DOHH2 (cell line): ENCODE measurements around the gene TLR4.

Source experiments
- H3F3A ChIP-seq: fragments of 200-600 bp; sonication (generic), shearing (Covaris generic); 2 replicates; pipeline ENCODE4 v1.6.0; 2016; ENCODE audit warnings: antibody characterized with exemption, mild to moderate bottlenecking; ENCODE audit not compliant: control insufficient read depth, insufficient read depth
- H3K27ac ChIP-seq: fragments of 200-600 bp; sonication (generic); 2 replicates; pipeline ENCODE4 v1.5.1; 2014; ENCODE audit warnings: low read depth, mild to moderate bottlenecking, low read length, moderate library complexity
- H3K27me3 ChIP-seq: fragments of 200-600 bp; sonication (generic); 2 replicates; pipeline ENCODE4 v1.6.1; 2014; ENCODE audit warnings: mild to moderate bottlenecking, low read length, mixed read lengths; ENCODE audit not compliant: control insufficient read depth
- H3K36me3 ChIP-seq: fragments of 200-600 bp; sonication (generic); 2 replicates; pipeline ENCODE4 v1.6.1; 2014; ENCODE audit warnings: mild to moderate bottlenecking, low read length, moderate library complexity, mixed read lengths; ENCODE audit not compliant: control insufficient read depth
- H3K4me1 ChIP-seq: fragments of 200-600 bp; sonication (generic); 2 replicates; pipeline ENCODE4 v1.6.1; 2014; ENCODE audit warnings: mild to moderate bottlenecking, low read length, mixed read lengths; ENCODE audit not compliant: control insufficient read depth
- H3K4me2 ChIP-seq: fragments of 200-600 bp; sonication (generic); 2 replicates; pipeline ENCODE4 v1.6.0; 2014; ENCODE audit warnings: mild to moderate bottlenecking, low read length, moderate library complexity
- H3K4me3 ChIP-seq: fragments of 200-600 bp; sonication (generic); 2 replicates; pipeline ENCODE4 v1.5.1; 2014; ENCODE audit warnings: mild to moderate bottlenecking, low read length, mixed read lengths
- H3K79me2 ChIP-seq: fragments of 200-600 bp; sonication (generic); 2 replicates; pipeline ENCODE4 v1.6.1; 2014; ENCODE audit warnings: mild to moderate bottlenecking, low read length, mixed read lengths; ENCODE audit not compliant: control insufficient read depth
- H3K9me2 ChIP-seq: fragments of 200-600 bp; sonication (generic); replicated peaks from 2 replicates; pipeline ENCODE4 v1.6.1; 2014; ENCODE audit warnings: mild to moderate bottlenecking, low read length, mixed read lengths; ENCODE audit not compliant: control insufficient read depth
- H3K9me3 ChIP-seq: fragments of 200-600 bp; sonication (generic); 2 replicates; pipeline ENCODE4 v1.6.1; 2014; ENCODE audit warnings: antibody characterized with exemption, low read length, mixed read lengths; ENCODE audit not compliant: control insufficient read depth, insufficient read depth
- H4K20me1 ChIP-seq: fragments of 200-600 bp; sonication (generic); 2 replicates; pipeline ENCODE4 v1.6.0; 2014; ENCODE audit warnings: low read depth, mild to moderate bottlenecking, antibody characterized with exemption, low read length, moderate library complexity; ENCODE audit not compliant: control insufficient read depth, insufficient read depth
- EZH2phosphoT487 ChIP-seq: fragments of 200-600 bp; sonication (generic); IDR thresholded peaks from 2 replicates; pipeline ENCODE4 v1.6.1; 2017; ENCODE audit warnings: borderline replicate concordance, mild to moderate bottlenecking, antibody characterized with exemption, low read length, moderate library complexity, mixed read lengths
- TF ChIP-seq, protein P1 (sequence below): fragments of 200-600 bp; sonication (generic); IDR thresholded peaks from one replicate; pipeline ENCODE4 v1.5.1; 2014; ENCODE audit warnings: antibody characterized with exemption, mild to moderate bottlenecking, low read depth, low read length; ENCODE audit not compliant: poor library complexity, severe bottlenecking

Gene TLR4

DNA sequence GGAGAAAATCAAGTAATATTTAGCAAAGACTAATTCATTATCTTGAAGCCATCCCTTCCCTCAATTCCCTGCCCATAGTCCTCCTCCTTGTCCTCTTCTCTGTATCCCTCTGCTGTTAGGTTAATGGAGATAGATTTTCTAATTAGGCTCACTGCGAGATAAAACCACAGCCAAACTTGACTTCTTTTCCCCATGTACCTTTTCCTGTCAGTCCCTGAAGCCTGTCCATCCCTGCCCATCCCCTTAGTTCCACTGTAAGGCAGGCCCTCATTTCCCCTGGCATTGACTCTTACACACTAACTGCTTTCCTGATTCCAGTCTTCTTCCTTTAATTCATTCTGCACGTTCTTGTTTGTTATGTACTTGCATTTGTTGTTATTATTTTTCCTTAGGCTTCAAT lies 1.2 kb downstream of the TLR4 start:
- Histone ChIP-seq H4K20me1 (no peaks in the 10 kb centered on the region), H3K36me3 (no peaks in the 10 kb centered on the region), H3K27ac (no peak overlapping the region), H3K9me2 (no peaks in the 10 kb centered on the region), H3K27me3 (peaks cover 3% of the 10 kb centered on the region; the same call in 1 of the 2 replicates), H3K4me1 (peaks cover 21% of the 10 kb centered on the region), H3K79me2 (no peaks in the 10 kb centered on the region), H3K4me2 (no peak overlapping the region), H3K9me3 (no peaks in the 10 kb centered on the region), H3F3A (peaks cover 4% of the 10 kb centered on the region), H3K4me3 (no peak overlapping the region)
- no peak for TF ChIP-seq EZH2phosphoT487
- TF ChIP-seq, protein P1, sequence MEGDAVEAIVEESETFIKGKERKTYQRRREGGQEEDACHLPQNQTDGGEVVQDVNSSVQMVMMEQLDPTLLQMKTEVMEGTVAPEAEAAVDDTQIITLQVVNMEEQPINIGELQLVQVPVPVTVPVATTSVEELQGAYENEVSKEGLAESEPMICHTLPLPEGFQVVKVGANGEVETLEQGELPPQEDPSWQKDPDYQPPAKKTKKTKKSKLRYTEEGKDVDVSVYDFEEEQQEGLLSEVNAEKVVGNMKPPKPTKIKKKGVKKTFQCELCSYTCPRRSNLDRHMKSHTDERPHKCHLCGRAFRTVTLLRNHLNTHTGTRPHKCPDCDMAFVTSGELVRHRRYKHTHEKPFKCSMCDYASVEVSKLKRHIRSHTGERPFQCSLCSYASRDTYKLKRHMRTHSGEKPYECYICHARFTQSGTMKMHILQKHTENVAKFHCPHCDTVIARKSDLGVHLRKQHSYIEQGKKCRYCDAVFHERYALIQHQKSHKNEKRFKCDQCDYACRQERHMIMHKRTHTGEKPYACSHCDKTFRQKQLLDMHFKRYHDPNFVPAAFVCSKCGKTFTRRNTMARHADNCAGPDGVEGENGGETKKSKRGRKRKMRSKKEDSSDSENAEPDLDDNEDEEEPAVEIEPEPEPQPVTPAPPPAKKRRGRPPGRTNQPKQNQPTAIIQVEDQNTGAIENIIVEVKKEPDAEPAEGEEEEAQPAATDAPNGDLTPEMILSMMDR: no peak

DNA sequence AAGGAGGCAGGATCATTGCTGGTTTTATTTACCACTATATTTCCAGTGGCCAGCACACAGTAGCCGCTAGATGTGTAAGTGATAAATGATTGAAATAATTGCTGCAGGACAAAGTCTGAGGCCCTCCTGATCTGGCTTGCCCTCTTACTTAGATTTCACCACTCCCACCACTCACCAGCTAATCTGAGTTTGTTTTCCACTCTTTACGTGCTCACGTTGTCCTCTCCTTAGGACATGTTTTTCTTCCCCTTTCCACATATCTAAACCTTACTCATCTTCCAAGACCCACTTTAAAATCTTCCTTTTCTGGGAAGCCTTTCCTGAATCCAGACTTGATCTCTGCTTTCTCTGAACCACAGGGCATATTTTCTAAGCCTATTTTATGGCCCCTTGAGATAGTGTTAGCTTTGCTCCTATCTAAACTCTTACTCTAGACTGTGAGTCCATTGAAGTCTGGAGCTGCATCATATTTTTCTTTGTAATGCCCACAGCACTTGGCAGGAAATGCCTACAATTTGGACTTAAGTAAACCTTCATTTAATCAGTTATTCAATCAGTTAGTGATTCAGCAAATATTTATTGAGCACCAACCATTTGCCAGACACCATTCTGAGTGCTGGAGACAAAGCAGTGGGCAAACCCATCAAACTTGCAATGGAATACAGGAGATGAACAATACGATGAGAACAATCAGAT lies 2.4 kb downstream of the TLR4 start:
- Histone ChIP-seq H3K27me3 (peaks cover 9% of the 10 kb centered on the region), H3K4me3 (no peak overlapping the region), H3K9me2 (no peaks in the 10 kb centered on the region), H3F3A (peaks cover 4% of the 10 kb centered on the region), H3K4me2 (no peak overlapping the region), H4K20me1 (no peaks in the 10 kb centered on the region), H3K9me3 (no peaks in the 10 kb centered on the region), H3K27ac (no peak overlapping the region), H3K4me1 (peaks cover 21% of the 10 kb centered on the region), H3K79me2 (no peaks in the 10 kb centered on the region), H3K36me3 (no peaks in the 10 kb centered on the region)
- TF ChIP-seq, protein P1: no peak
- TF ChIP-seq EZH2phosphoT487: no peak

DNA sequence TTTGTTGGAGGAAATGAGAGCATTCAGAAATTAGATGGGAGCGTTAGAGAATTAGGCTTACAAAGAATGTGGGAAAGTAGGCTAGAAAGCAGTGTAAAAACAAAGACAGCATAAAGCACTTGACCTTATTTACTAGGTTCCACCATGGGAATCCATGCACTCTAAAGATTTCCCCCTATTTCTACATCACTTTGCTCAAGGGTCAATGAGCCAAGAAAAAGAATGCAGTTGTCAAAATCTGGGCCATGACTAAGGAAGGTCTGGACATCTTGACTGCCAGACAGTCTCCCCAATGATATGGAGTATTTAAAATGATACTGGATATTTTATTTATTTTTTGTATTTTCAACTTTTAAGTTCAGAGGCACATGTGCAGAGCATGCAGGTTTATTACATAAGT lies 3.4 kb downstream of the TLR4 start:
- Histone ChIP-seq H3K4me3 (no peak overlapping the region), H3K27me3 (peaks cover 16% of the 10 kb centered on the region), H3K79me2 (no peaks in the 10 kb centered on the region), H3K4me2 (no peak overlapping the region), H3K9me3 (no peaks in the 10 kb centered on the region), H3K4me1 (peaks cover 21% of the 10 kb centered on the region), H3K27ac (no peak overlapping the region), H4K20me1 (no peaks in the 10 kb centered on the region), H3F3A (peaks cover 4% of the 10 kb centered on the region), H3K9me2 (no peaks in the 10 kb centered on the region), H3K36me3 (no peaks in the 10 kb centered on the region)
- TF ChIP-seq EZH2phosphoT487: no peak
- TF ChIP-seq, protein P1: no peak
